Cardiac fibroblast (primary cell): ENCODE data around the gene CANT1.
A peak's percentile ranks its signal among the peaks of the same experiment; 100 is the strongest.

Experiments
- DNase-seq, 2 donors: peaks; one replicate each; pipeline versions ENCODE4 v3.0.0 to v3.0.0-alpha.2; 2010; ENCODE audit warnings: low read depth in 2 of 2
- H3K4me3 ChIP-seq, 2 donors: replicated peaks in 1 of 2; 1 replicate in 1 of 2; 2 replicates in 1 of 2; pipeline ENCODE4 v1.5.1; 2011; ENCODE audit warnings: low read depth in 2 of 2, low read length in 2 of 2, mild to moderate bottlenecking in 2 of 2, moderate library complexity in 1 of 2
- CTCF ChIP-seq: IDR thresholded peaks from one replicate; pipeline ENCODE4 v1.5.1; 2011; ENCODE audit warnings: low read depth, mild to moderate bottlenecking, low read length, inconsistent platforms

CANT1 gene

GRCh38 chr17:79027274-79027924 lies 17.8 kb upstream of the CANT1 start:
- peak in 1 of 2 donors; percentile 58 for DNase-seq
- no peak for TF ChIP-seq CTCF
- H3K4me3 ChIP-seq: peak overlapping the region; percentile 10 to 86

- H3K4me3 ChIP-seq: peak overlapping the region; percentile 18 to 86
- peak; percentile 83 to 88 for DNase-seq
- no peak for TF ChIP-seq CTCF
Measured at GRCh38 chr17:79026376-79027273, 17.1 kb upstream of the CANT1 start.

GRCh38 chr17:79024901-79025737 lies 15.6 kb upstream of the CANT1 start:
- peak overlapping the region; percentile 75 to 86 for H3K4me3 ChIP-seq
- peak; percentile 50 to 59 for DNase-seq
- TF ChIP-seq CTCF: no peak

GRCh38 chr17:79023886-79024771 lies 14.6 kb upstream of the CANT1 start, which contains the start of gene C1QTNF1:
TSS of gene C1QTNF1 (plus strand) at chr17:79024169. CDS start at chr17:79043969, 19,800 bp downstream.
- H3K4me3 ChIP-seq: peak within 1 kb of the TSS; percentile 75 to 86
- peak; percentile 55 to 88 for DNase-seq
- peak; percentile 4 for TF ChIP-seq CTCF

GRCh38 chr17:79023180-79023705 lies 13.7 kb upstream of the CANT1 start:
- peak in 1 of 2 donors; percentile 80 for DNase-seq
- H3K4me3 ChIP-seq: peak overlapping the region; percentile 75 to 86
- TF ChIP-seq CTCF: no peak
